SK-N-SH (cell line): ENCODE measurements around the gene FAM120A. TPM values are rescaled to one million over a fixed set of nuclear protein-coding genes. Genes with fewer than 3 reads are reported as not detected.

Experiments
- CTCF ChIA-PET: fragments of 300-600, 350-600 bp; formaldehyde crosslinking; extraction: SDS; loops from one replicate; lab custom pipeline; 2021; lab: Yijun Ruan, JAX
- POLR2A ChIA-PET: fragments of 350-600 bp; sonication (Branson Sonifier 250); formaldehyde crosslinking; extraction: SDS; loops from one replicate; lab custom pipeline; 2020; ENCODE audit warnings: antibody characterized with exemption, inconsistent platforms; lab: Yijun Ruan, JAX
- DNase-seq: peaks from one replicate; pipeline ENCODE4 v3.0.0; 2012
- H2AFZ ChIP-seq: fragments of 200-600 bp; sonication (generic); 2 replicates; pipeline ENCODE4 v1.8.1; 2016; ENCODE audit warnings: antibody characterized with exemption, mild to moderate bottlenecking, low read depth
- H3F3A ChIP-seq: fragments of 200-600 bp; sonication (generic); replicated peaks from 2 replicates; pipeline ENCODE3; 2016; ENCODE audit warnings: antibody characterized with exemption, mild to moderate bottlenecking; ENCODE audit not compliant: insufficient read depth
- H3K27ac ChIP-seq, 2 experiments: fragments of 200-500 bp in 1 of 2; fragments of 200-600 bp in 1 of 2; sonication (Bioruptor generic) in 1 of 2; sonication (generic), shearing (Covaris generic) in 1 of 2; 2 replicates each; pipeline versions ENCODE4 v1.5.1 to v1.6.1; 2014 to 2016; ENCODE audit warnings: low read depth in 2 of 2, inconsistent platforms in 1 of 2, low read length in 1 of 2, mild to moderate bottlenecking in 1 of 2, mixed read lengths in 1 of 2
- H3K27me3 ChIP-seq: fragments of 200-600 bp; sonication (generic), shearing (Covaris generic); 2 replicates; pipeline ENCODE4 v1.6.1; 2016; ENCODE audit warnings: mixed run types; ENCODE audit not compliant: insufficient read depth
- H3K36me3 ChIP-seq, 2 experiments: fragments of 200-500 bp in 1 of 2; fragments of 200-600 bp in 1 of 2; sonication (Bioruptor generic) in 1 of 2; sonication (generic) in 1 of 2; replicated peaks in 1 of 2; 2 replicates each; pipeline versions ENCODE3 to v1.5.1; 2014 to 2016; ENCODE audit warnings: low read length in 1 of 2, mild to moderate bottlenecking in 1 of 2; ENCODE audit not compliant: insufficient read depth in 2 of 2, control insufficient read depth in 1 of 2
- H3K4me1 ChIP-seq, 2 experiments: fragments of 200-500 bp in 1 of 2; fragments of 200-600 bp in 1 of 2; sonication (Bioruptor generic) in 1 of 2; sonication (generic), shearing (Covaris generic) in 1 of 2; 2 replicates each; pipeline versions ENCODE4 v1.5.1 to v1.6.1; 2014 to 2016; ENCODE audit warnings: low read depth in 1 of 2, low read length in 1 of 2, mixed run types in 1 of 2; ENCODE audit not compliant: insufficient read depth in 2 of 2, control insufficient read depth in 1 of 2
- H3K4me2 ChIP-seq: fragments of 200-600 bp; sonication (generic), shearing (Covaris generic); 2 replicates; pipeline ENCODE4 v1.6.1; 2017; ENCODE audit warnings: mixed run types
- H3K4me3 ChIP-seq, 2 experiments: fragments of 200-500 bp in 1 of 2; fragments of 200-600 bp in 1 of 2; sonication (Bioruptor generic) in 1 of 2; sonication (generic), shearing (Covaris generic) in 1 of 2; 2 replicates each; pipeline versions ENCODE4 v1.5.1 to v1.8.1; 2014 to 2016; ENCODE audit warnings: low read depth in 2 of 2, inconsistent platforms in 1 of 2, low read length in 1 of 2, mild to moderate bottlenecking in 1 of 2, mixed read lengths in 1 of 2, moderate library complexity in 1 of 2
- H3K79me2 ChIP-seq: fragments of 200-600 bp; sonication (generic); 2 replicates; pipeline ENCODE4 v1.8.1; 2017; ENCODE audit warnings: mild to moderate bottlenecking; ENCODE audit not compliant: insufficient read depth
- H3K9ac ChIP-seq: fragments of 200-600 bp; sonication (generic); 2 replicates; pipeline ENCODE4 v1.6.1; 2017; ENCODE audit warnings: mixed run types
- H3K9me2 ChIP-seq: fragments of 200-600 bp; sonication (generic); 2 replicates; pipeline ENCODE4 v1.6.1; 2017; ENCODE audit warnings: mixed run types
- H3K9me3 ChIP-seq: fragments of 200-600 bp; sonication (generic); 2 replicates; pipeline ENCODE4 v1.6.1; 2017; ENCODE audit warnings: mixed run types, mild to moderate bottlenecking, moderate library complexity
- H4K20me1 ChIP-seq: fragments of 200-600 bp; sonication (generic); 2 replicates; pipeline ENCODE4 v1.6.1; 2017; ENCODE audit warnings: mild to moderate bottlenecking, mixed run types; ENCODE audit not compliant: insufficient read depth
- CHD2 ChIP-seq: fragments of 150-350 bp; IDR thresholded peaks from 2 replicates; pipeline ENCODE4 v1.6.1; 2018; ENCODE audit warnings: low read length; ENCODE audit not compliant: partially characterized antibody
- EP300 ChIP-seq, 2 experiments: IDR thresholded peaks; 2 replicates each; pipeline versions ENCODE4 v1.4.0 to v1.6.1; 2012; ENCODE audit warnings: borderline replicate concordance in 1 of 2, low read depth in 1 of 2, low read length in 1 of 2
- EZH2phosphoT487 ChIP-seq: fragments of 200-600 bp; sonication (generic); IDR thresholded peaks from 2 replicates; pipeline ENCODE4 v1.6.1; 2017; ENCODE audit warnings: low read depth, mixed run types, mild to moderate bottlenecking, antibody characterized with exemption, moderate library complexity, borderline replicate concordance
- FOXJ3 ChIP-seq: sonication (generic); formaldehyde crosslinking; IDR thresholded peaks from 2 replicates; pipeline ENCODE4 v1.5.1; 2020; ENCODE audit warnings: mild to moderate bottlenecking, missing genetic modification reagents
- FOXM1 ChIP-seq: IDR thresholded peaks from 2 replicates; pipeline ENCODE4 v1.4.0; 2012; ENCODE audit warnings: low read depth, mild to moderate bottlenecking
- GATA2 ChIP-seq: sonication (generic); formaldehyde crosslinking; IDR thresholded peaks from 2 replicates; pipeline ENCODE4 v1.5.0; 2020; ENCODE audit warnings: mild to moderate bottlenecking, missing genetic modification reagents
- JUND ChIP-seq: IDR thresholded peaks from 2 replicates; pipeline ENCODE4 v1.4.0; 2012
- MEF2A ChIP-seq: IDR thresholded peaks from 2 replicates; pipeline ENCODE4 v1.4.0; 2012; ENCODE audit warnings: low read depth, borderline replicate concordance
- MXI1 ChIP-seq: IDR thresholded peaks from 2 replicates; pipeline ENCODE4 v1.6.1; 2012; ENCODE audit warnings: mild to moderate bottlenecking, low read depth, low read length, improper control_type of control experiment
- NFIC ChIP-seq: IDR thresholded peaks from 2 replicates; pipeline ENCODE4 v1.4.0; 2012; ENCODE audit warnings: borderline replicate concordance
- RAD21 ChIP-seq: IDR thresholded peaks from 2 replicates; pipeline ENCODE4 v1.6.1; 2012; ENCODE audit warnings: mild to moderate bottlenecking, low read length
- RFX5 ChIP-seq: IDR thresholded peaks from 2 replicates; pipeline ENCODE4 v1.6.1; 2012; ENCODE audit warnings: mild to moderate bottlenecking, improper control_type of control experiment, low read length
- SIN3A ChIP-seq: IDR thresholded peaks from 2 replicates; pipeline ENCODE4 v1.6.1; 2012; ENCODE audit warnings: low read depth, mild to moderate bottlenecking, low read length, moderate library complexity, borderline replicate concordance
- SMC3 ChIP-seq: IDR thresholded peaks from 2 replicates; pipeline ENCODE4 v1.6.1; 2012; ENCODE audit warnings: low read depth, low read length, improper control_type of control experiment
- TAF1 ChIP-seq: IDR thresholded peaks from 2 replicates; pipeline ENCODE4 v1.6.1; 2012; ENCODE audit warnings: low read depth, mild to moderate bottlenecking, low read length, moderate library complexity, borderline replicate concordance
- TEAD4 ChIP-seq: IDR thresholded peaks from 2 replicates; pipeline ENCODE4 v1.4.0; 2012; ENCODE audit warnings: mild to moderate bottlenecking, borderline replicate concordance; ENCODE audit not compliant: insufficient read depth
- YY1 ChIP-seq: IDR thresholded peaks from 2 replicates; pipeline ENCODE4 v1.4.0; 2012; ENCODE audit warnings: low read depth, mild to moderate bottlenecking
- WGBS: methylation state at CpG from one replicate; pipeline ENCODE4 v1.1.6; 2017; ENCODE audit warnings: low lambda C conversion rate; 5-methylcytosine and 5-hydroxymethylcytosine counted together
- polyA plus RNA-seq, 3 experiments: library from polyadenylated mRNA; depleted of rRNA; stranded (reverse); fragments of >200 nt; gene quantifications; 2 replicates each; pipeline ENCODE4 v1.2.3, GENCODE V29; 2012
- TF ChIP-seq, protein P1 (sequence below): IDR thresholded peaks from 2 replicates; pipeline ENCODE4 v1.4.0; 2012; ENCODE audit warnings: low read depth, borderline replicate concordance
- TF ChIP-seq, protein P2 (sequence below): fragments of 150-350 bp; IDR thresholded peaks from 2 replicates; pipeline ENCODE4 v1.6.1; 2016; ENCODE audit warnings: mild to moderate bottlenecking, low read depth, low read length
- TF ChIP-seq, protein P3 (sequence below): IDR thresholded peaks from 2 replicates; pipeline ENCODE4 v1.4.0; 2012; ENCODE audit warnings: low read depth
- TF ChIP-seq, protein P4 (sequence below): IDR thresholded peaks from 2 replicates; pipeline ENCODE4; 2012
- TF ChIP-seq, protein P5 (sequence below): IDR thresholded peaks from 2 replicates; pipeline ENCODE4 v1.6.1; 2012; ENCODE audit warnings: mild to moderate bottlenecking, low read depth, low read length, moderate library complexity

The FAM120A gene
- polyA plus RNA-seq, 1 of the 3 experiments (the other 2 are of a cell fraction), result 58.6 TPM

DNA sequence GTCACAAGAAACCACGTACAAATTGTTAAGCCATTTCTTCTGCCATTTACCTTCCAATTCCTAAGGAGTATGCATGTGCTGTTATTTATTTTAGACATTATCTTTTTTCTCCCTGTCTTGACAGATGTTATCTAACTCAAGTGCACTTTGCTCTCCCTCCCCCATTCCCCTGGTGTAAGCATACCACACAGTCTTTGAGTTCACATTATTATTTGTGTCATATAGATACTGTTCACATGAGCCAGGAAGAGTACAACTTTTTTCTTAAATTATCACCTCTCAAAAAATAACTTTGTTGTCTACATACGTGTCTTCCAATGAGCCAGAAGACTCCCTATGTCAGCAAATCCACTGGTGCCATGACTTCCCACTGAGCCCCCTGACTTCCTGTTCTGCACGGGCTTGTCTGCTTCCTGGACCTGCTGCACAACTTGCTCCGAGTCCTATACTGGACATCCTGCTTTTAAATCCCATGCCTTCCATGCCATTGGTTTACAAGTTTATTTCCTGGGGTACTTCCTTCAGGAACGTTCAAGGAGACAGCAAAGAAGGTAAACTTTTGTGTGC lies 19.9 kb upstream of the FAM120A start:
- Histone ChIP-seq H3F3A (no peaks in the 10 kb centered on the region), H3K9ac (no peak overlapping the region), H3K9me2 (no peaks in the 10 kb centered on the region), H3K27ac (no peak overlapping the region), H3K36me3 (no peaks in the 10 kb centered on the region), H3K9me3 (no peaks in the 10 kb centered on the region), H2AFZ (no peak overlapping the region; the same call in 1 of the 2 replicates), H3K4me3 (no peak overlapping the region), H3K4me1 (no peaks in the 10 kb centered on the region), H3K27me3 (no peaks in the 10 kb centered on the region; the same call in 1 of the 2 replicates), H3K4me2 (no peak overlapping the region), H3K79me2 (no peaks in the 10 kb centered on the region), H4K20me1 (no peaks in the 10 kb centered on the region)
- 66% methylated on average over 5 of the region's 5 CpGs for WGBS
- DNase-seq, result no peak
- ChIA-PET CTCF (no interaction called here), POLR2A (no interaction called here)
- no peak for TF ChIP-seq SIN3A
- no peak for TF ChIP-seq TAF1
- no peak for TF ChIP-seq YY1
- no peak for TF ChIP-seq MXI1
- TF ChIP-seq FOXJ3 (CRISPR knock-in tag), result no peak
- TF ChIP-seq TEAD4, result no peak
- TF ChIP-seq NFIC, result no peak
- TF ChIP-seq MEF2A, result no peak
- no peak for TF ChIP-seq SMC3
- TF ChIP-seq, protein P1, sequence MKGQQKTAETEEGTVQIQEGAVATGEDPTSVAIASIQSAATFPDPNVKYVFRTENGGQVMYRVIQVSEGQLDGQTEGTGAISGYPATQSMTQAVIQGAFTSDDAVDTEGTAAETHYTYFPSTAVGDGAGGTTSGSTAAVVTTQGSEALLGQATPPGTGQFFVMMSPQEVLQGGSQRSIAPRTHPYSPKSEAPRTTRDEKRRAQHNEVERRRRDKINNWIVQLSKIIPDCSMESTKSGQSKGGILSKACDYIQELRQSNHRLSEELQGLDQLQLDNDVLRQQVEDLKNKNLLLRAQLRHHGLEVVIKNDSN, result no peak
- no peak for TF ChIP-seq CHD2

DNA sequence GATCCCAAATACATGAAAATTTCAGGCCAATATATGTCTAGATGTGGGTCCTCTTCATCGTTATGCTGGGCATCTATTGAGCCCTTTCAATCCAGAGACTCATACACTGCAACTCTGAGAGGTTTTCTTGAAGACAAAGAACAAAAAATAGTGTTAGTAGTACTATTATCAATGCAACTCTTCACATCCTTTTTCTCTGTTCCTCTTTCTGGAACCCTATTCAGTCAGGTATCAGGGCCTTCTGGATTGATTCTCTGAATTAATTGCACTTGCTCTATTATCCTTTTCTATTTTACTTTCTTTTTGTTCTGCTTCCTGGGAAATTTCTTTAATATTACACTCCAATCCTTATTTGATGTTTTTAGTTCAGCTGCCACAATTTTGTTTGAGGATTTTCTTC lies 18.5 kb upstream of the FAM120A start:
- POLR2A ChIA-PET, result no interaction called here
- no peak for DNase-seq
- WGBS, result 43% methylated on average over 1 of the region's 1 CpG
- Histone ChIP-seq H3K4me3 (no peak overlapping the region), H3K4me1 (no peaks in the 10 kb centered on the region), H3K4me2 (no peak overlapping the region), H3K36me3 (no peaks in the 10 kb centered on the region), H3K79me2 (no peaks in the 10 kb centered on the region), H3K27ac (no peak overlapping the region), H4K20me1 (no peaks in the 10 kb centered on the region), H3F3A (no peaks in the 10 kb centered on the region), H3K9me2 (no peaks in the 10 kb centered on the region), H3K27me3 (no peaks in the 10 kb centered on the region; the same call in 1 of the 2 replicates), H2AFZ (no peak overlapping the region), H3K9ac (no peak overlapping the region), H3K9me3 (no peaks in the 10 kb centered on the region)
- CTCF ChIA-PET, result no interaction called here
- no peak for TF ChIP-seq GATA2 (CRISPR knock-in tag)
- TF ChIP-seq, protein P2, sequence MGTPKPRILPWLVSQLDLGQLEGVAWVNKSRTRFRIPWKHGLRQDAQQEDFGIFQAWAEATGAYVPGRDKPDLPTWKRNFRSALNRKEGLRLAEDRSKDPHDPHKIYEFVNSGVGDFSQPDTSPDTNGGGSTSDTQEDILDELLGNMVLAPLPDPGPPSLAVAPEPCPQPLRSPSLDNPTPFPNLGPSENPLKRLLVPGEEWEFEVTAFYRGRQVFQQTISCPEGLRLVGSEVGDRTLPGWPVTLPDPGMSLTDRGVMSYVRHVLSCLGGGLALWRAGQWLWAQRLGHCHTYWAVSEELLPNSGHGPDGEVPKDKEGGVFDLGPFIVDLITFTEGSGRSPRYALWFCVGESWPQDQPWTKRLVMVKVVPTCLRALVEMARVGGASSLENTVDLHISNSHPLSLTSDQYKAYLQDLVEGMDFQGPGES, result no peak
- no peak for TF ChIP-seq TAF1
- TF ChIP-seq EZH2phosphoT487, result no peak
- no peak for TF ChIP-seq RFX5
- TF ChIP-seq EP300 (IDR thresholded peaks at IDR 0.05; ENCODE audit: borderline replicate concordance in 1 of 2, low read depth in 1 of 2, low read length in 1 of 2), result no peak
- no peak for TF ChIP-seq JUND
- TF ChIP-seq, protein P3, sequence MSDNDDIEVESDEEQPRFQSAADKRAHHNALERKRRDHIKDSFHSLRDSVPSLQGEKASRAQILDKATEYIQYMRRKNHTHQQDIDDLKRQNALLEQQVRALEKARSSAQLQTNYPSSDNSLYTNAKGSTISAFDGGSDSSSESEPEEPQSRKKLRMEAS, result no peak
- TF ChIP-seq RAD21, result no peak
- TF ChIP-seq, protein P4, sequence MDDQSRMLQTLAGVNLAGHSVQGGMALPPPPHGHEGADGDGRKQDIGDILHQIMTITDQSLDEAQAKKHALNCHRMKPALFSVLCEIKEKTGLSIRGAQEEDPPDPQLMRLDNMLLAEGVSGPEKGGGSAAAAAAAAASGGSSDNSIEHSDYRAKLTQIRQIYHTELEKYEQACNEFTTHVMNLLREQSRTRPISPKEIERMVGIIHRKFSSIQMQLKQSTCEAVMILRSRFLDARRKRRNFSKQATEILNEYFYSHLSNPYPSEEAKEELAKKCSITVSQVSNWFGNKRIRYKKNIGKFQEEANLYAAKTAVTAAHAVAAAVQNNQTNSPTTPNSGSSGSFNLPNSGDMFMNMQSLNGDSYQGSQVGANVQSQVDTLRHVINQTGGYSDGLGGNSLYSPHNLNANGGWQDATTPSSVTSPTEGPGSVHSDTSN, result no peak
- TF ChIP-seq YY1, result no peak
- TF ChIP-seq, protein P5, sequence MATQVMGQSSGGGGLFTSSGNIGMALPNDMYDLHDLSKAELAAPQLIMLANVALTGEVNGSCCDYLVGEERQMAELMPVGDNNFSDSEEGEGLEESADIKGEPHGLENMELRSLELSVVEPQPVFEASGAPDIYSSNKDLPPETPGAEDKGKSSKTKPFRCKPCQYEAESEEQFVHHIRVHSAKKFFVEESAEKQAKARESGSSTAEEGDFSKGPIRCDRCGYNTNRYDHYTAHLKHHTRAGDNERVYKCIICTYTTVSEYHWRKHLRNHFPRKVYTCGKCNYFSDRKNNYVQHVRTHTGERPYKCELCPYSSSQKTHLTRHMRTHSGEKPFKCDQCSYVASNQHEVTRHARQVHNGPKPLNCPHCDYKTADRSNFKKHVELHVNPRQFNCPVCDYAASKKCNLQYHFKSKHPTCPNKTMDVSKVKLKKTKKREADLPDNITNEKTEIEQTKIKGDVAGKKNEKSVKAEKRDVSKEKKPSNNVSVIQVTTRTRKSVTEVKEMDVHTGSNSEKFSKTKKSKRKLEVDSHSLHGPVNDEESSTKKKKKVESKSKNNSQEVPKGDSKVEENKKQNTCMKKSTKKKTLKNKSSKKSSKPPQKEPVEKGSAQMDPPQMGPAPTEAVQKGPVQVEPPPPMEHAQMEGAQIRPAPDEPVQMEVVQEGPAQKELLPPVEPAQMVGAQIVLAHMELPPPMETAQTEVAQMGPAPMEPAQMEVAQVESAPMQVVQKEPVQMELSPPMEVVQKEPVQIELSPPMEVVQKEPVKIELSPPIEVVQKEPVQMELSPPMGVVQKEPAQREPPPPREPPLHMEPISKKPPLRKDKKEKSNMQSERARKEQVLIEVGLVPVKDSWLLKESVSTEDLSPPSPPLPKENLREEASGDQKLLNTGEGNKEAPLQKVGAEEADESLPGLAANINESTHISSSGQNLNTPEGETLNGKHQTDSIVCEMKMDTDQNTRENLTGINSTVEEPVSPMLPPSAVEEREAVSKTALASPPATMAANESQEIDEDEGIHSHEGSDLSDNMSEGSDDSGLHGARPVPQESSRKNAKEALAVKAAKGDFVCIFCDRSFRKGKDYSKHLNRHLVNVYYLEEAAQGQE, result no peak
- TF ChIP-seq FOXM1, result no peak
